Neuronal stem cell (in vitro differentiated cells): ENCODE data around the gene CTNNA3.

ENCODE experiments used
- DNase-seq: peaks from one replicate; pipeline ENCODE4 v3.0.0-alpha.2; 2013; ENCODE audit warnings: low spot score
- H2AFZ ChIP-seq: one replicate; pipeline ENCODE4 v1.6.1; 2013; ENCODE audit warnings: mild to moderate bottlenecking, low read length, inconsistent platforms
- H2AK5ac ChIP-seq: 2 replicates; pipeline ENCODE4 v1.6.1; 2013; ENCODE audit warnings: low read depth, mild to moderate bottlenecking, inconsistent platforms, low read length, moderate library complexity, mixed read lengths
- H2BK120ac ChIP-seq: 2 replicates; pipeline ENCODE4 v1.6.1; 2013; ENCODE audit warnings: low read depth, mild to moderate bottlenecking, inconsistent platforms, low read length, moderate library complexity, mixed read lengths
- H2BK12ac ChIP-seq: one replicate; pipeline ENCODE4 v1.6.1; 2013; ENCODE audit warnings: low read length, inconsistent platforms
- H2BK15ac ChIP-seq: 2 replicates; pipeline ENCODE4 v1.6.1; 2013; ENCODE audit warnings: mild to moderate bottlenecking, low read length, inconsistent platforms, mixed read lengths
- H2BK5ac ChIP-seq: one replicate; pipeline ENCODE4 v1.6.1; 2013; ENCODE audit warnings: inconsistent platforms, mild to moderate bottlenecking, low read length, moderate library complexity
- H3K14ac ChIP-seq: one replicate; pipeline ENCODE4 v1.6.1; 2013; ENCODE audit warnings: low read length, inconsistent platforms
- H3K18ac ChIP-seq: 2 replicates; pipeline ENCODE4 v1.6.1; 2013; ENCODE audit warnings: low read length, inconsistent platforms
- H3K23ac ChIP-seq: 2 replicates; pipeline ENCODE4 v1.6.1; 2013; ENCODE audit warnings: low read depth, mild to moderate bottlenecking, mixed read lengths, low read length, inconsistent platforms; ENCODE audit not compliant: poor library complexity
- H3K27ac ChIP-seq: replicated peaks from 3 replicates; pipeline ENCODE4 v1.5.1; 2013; ENCODE audit warnings: low read length, inconsistent platforms
- H3K27me3 ChIP-seq, 3 experiments: 2 replicates each; pipeline ENCODE4 v1.6.1; 2013; ENCODE audit warnings: low read length in 3 of 3, mild to moderate bottlenecking in 2 of 3, inconsistent platforms in 1 of 3, low read depth in 1 of 3, mixed read lengths in 1 of 3, moderate library complexity in 1 of 3; ENCODE audit not compliant: control insufficient read depth in 3 of 3, insufficient read depth in 3 of 3
- H3K36me3 ChIP-seq, 2 donors: replicated peaks in 1 of 2; 2 replicates each; pipeline ENCODE4 v1.6.1; 2013; ENCODE audit warnings: low read length in 2 of 2; ENCODE audit not compliant: control insufficient read depth in 2 of 2, insufficient read depth in 2 of 2
- H3K4ac ChIP-seq: 2 replicates; pipeline ENCODE4 v1.6.1; 2013; ENCODE audit warnings: inconsistent platforms, mild to moderate bottlenecking, low read length, moderate library complexity
- H3K4me1 ChIP-seq, 2 donors: 1 replicate in 1 of 2; 2 replicates in 1 of 2; pipeline ENCODE4 v1.6.1; 2013; ENCODE audit warnings: low read length in 2 of 2, low read depth in 1 of 2; ENCODE audit not compliant: control insufficient read depth in 2 of 2, insufficient read depth in 1 of 2
- H3K4me2 ChIP-seq: one replicate; pipeline ENCODE4 v1.6.1; 2013; ENCODE audit warnings: mild to moderate bottlenecking, low read length, inconsistent platforms; ENCODE audit not compliant: insufficient read depth, poor library complexity, severe bottlenecking
- H3K4me3 ChIP-seq, 2 donors: 2 replicates each; pipeline ENCODE4 v1.5.1; 2013; ENCODE audit warnings: low read length in 2 of 2, mild to moderate bottlenecking in 2 of 2, inconsistent platforms in 1 of 2, moderate library complexity in 1 of 2
- H3K79me1 ChIP-seq: one replicate; pipeline ENCODE4 v1.6.1; 2013; ENCODE audit warnings: low read depth, mild to moderate bottlenecking, inconsistent platforms, low read length, moderate library complexity
- H3K9ac ChIP-seq: one replicate; pipeline ENCODE4 v1.6.1; 2013; ENCODE audit warnings: mild to moderate bottlenecking, low read depth, low read length, inconsistent platforms; ENCODE audit not compliant: poor library complexity
- H3K9me3 ChIP-seq, 2 donors: replicated peaks in 1 of 2; 2 replicates each; pipeline versions ENCODE3 to v1.6.1; 2013; ENCODE audit warnings: low read length in 2 of 2, mild to moderate bottlenecking in 2 of 2, inconsistent platforms in 1 of 2, low read depth in 1 of 2, mixed read lengths in 1 of 2, moderate library complexity in 1 of 2; ENCODE audit not compliant: control insufficient read depth in 2 of 2, insufficient read depth in 1 of 2
- H4K8ac ChIP-seq: one replicate; pipeline ENCODE4 v1.6.1; 2013; ENCODE audit warnings: low read depth, mild to moderate bottlenecking, inconsistent platforms, low read length, moderate library complexity
- H4K91ac ChIP-seq: one replicate; pipeline ENCODE4 v1.6.1; 2013; ENCODE audit warnings: low read length, low read depth, mild to moderate bottlenecking, inconsistent platforms; ENCODE audit not compliant: poor library complexity
- WGBS, 2 donors: extraction: QIAGEN DNeasy Blood & Tissue Kit; methylation state at CpG; one replicate each; pipeline ENCODE4 v1.1.7; 2013; ENCODE audit warnings: missing lambda C conversion rate in 2 of 2, mixed read lengths in 1 of 2; ENCODE audit not compliant: insufficient read length in 2 of 2, insufficient replicate concordance in 1 of 2; ENCODE audit errors: extremely low coverage in 2 of 2; 5-methylcytosine and 5-hydroxymethylcytosine counted together

CTNNA3 gene

DNA sequence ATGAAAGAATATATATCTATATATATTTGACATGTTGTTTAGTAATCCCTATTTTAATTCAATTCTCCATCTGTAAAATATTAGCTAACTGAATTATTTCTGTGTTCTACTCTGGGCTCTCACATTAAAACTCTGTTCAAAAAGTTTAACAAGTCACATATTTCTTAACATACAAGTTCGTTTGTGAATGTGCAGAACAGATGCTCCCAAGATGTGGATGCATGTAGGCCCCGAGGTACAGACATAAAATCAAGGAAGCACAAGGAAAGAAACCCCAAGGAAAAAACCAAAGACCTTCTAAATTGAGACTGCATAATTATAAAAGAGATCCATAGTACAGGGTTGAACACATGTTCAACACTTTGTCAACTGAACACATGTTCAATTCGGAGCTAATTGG lies 595.0 kb downstream of the CTNNA3 start:
- Histone ChIP-seq H3K9me3 (no peaks in the 10 kb centered on the region), H3K4me2 (no peak overlapping the region), H2BK5ac (no peak overlapping the region), H3K9ac (no peak overlapping the region), H3K4me1 (peaks cover 2 to 7% of the 10 kb centered on the region in 2 donors), H2BK120ac (no peak overlapping the region), H2AK5ac (no peak overlapping the region), H3K4me3 (no peak overlapping the region), H3K36me3 (no peaks in the 10 kb centered on the region), H3K4ac (no peak overlapping the region), H2AFZ (no peak overlapping the region), H4K91ac (no peak overlapping the region), H4K8ac (no peak overlapping the region), H3K18ac (no peak overlapping the region), H3K23ac (no peak overlapping the region), H3K27ac (no peak overlapping the region), H3K79me1 (no peaks in the 10 kb centered on the region), H2BK12ac (no peak overlapping the region), H3K14ac (no peak overlapping the region), H2BK15ac (no peak overlapping the region), H3K27me3 (no peaks in the 10 kb centered on the region)
- DNase-seq, result no peak
- no CpG with 5 or more reads among the region's 3 CpGs for whole genome bisulfite sequencing, 2 donors

DNA sequence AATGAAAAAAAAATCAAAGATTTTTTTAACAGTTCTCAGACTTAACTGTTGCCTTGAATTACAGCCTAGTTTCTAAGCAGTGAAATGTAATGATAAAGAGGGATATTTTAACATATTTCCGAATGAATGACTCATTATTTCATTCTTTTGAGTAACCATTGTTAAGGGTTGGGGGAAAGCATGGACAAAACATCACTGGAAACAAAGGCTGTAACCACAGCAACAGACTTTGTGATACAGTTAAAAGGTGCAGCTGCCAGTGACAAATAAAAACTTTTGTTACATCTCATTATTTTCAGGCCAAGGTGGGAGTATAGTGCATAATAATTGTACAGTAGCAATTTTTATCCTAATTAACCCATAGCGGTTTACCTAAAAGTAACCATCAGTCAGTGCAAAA lies 597.5 kb downstream of the CTNNA3 start:
- Histone ChIP-seq H3K9ac (no peak overlapping the region), H3K4me1 (peaks cover 2 to 7% of the 10 kb centered on the region in 2 donors), H3K4ac (no peak overlapping the region), H3K27me3 (no peaks in the 10 kb centered on the region), H3K4me2 (no peak overlapping the region), H3K23ac (no peak overlapping the region), H2AFZ (no peak overlapping the region), H2BK120ac (no peak overlapping the region), H3K14ac (no peak overlapping the region), H3K27ac (no peak overlapping the region), H2BK5ac (no peak overlapping the region), H3K36me3 (no peaks in the 10 kb centered on the region), H4K8ac (no peak overlapping the region), H3K18ac (no peak overlapping the region), H2AK5ac (no peak overlapping the region), H2BK15ac (no peak overlapping the region), H4K91ac (no peak overlapping the region), H3K9me3 (no peaks in the 10 kb centered on the region), H2BK12ac (no peak overlapping the region), H3K4me3 (no peak overlapping the region), H3K79me1 (no peaks in the 10 kb centered on the region)
- DNase-seq, result peak; percentile 49
- WGBS, 2 donors, result no CpG with 5 or more reads among the region's 2 CpGs

DNA sequence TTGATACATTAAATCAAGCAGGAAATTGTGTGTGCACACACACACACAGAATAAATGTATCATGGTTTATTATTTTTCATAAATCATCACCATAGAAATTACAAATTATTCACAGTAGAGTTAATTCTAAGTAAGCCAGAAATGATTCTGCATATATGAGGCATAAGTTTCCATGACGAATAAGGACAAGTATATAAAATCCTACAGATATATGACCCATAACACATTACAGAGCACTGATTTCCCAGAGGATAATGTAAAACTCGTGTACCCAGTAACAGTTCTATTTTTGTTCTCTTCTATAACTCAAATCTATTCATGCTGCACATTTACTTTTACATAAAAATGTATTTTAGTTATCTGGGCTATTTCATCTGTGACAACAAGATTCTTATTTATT lies 600.5 kb downstream of the CTNNA3 start:
- no peaks in the 10 kb centered on the region for H3K36me3 ChIP-seq

GRCh38 chr10:67088036-67088435 lies 608.0 kb downstream of the CTNNA3 start:
- Histone ChIP-seq H2BK5ac (no peak overlapping the region), H3K4me2 (no peak overlapping the region), H3K36me3 (no peaks in the 10 kb centered on the region), H3K9ac (no peak overlapping the region), H3K4ac (no peak overlapping the region), H3K4me3 (no peak overlapping the region), H3K9me3 (peaks cover 0 to 2% of the 10 kb centered on the region in 2 donors), H2BK15ac (no peak overlapping the region), H3K27ac (no peak overlapping the region), H3K23ac (no peak overlapping the region), H3K14ac (no peak overlapping the region), H3K27me3 (no peaks in the 10 kb centered on the region), H4K91ac (no peak overlapping the region), H2BK12ac (no peak overlapping the region), H4K8ac (no peak overlapping the region), H2AK5ac (no peak overlapping the region), H3K79me1 (no peaks in the 10 kb centered on the region), H3K4me1 (no peaks in the 10 kb centered on the region), H2AFZ (no peak overlapping the region), H2BK120ac (no peak overlapping the region), H3K18ac (no peak overlapping the region)
- no CpG with 5 or more reads among the region's 1 CpG for WGBS, 2 donors
- DNase-seq, result no peak

More for the DNA sequence above, 600.5 kb downstream of the CTNNA3 start:
- no CpG with 5 or more reads among the region's 2 CpGs for WGBS, 2 donors
- no peaks in the 10 kb centered on the region for H3K79me1 ChIP-seq
- no peaks in the 10 kb centered on the region for H3K27me3 ChIP-seq
- H3K14ac ChIP-seq, result no peak overlapping the region
- H3K9ac ChIP-seq, result no peak overlapping the region
- H3K27ac ChIP-seq, result no peak overlapping the region
- H4K91ac ChIP-seq, result no peak overlapping the region
- H2AFZ ChIP-seq, result no peak overlapping the region
- H2BK120ac ChIP-seq, result no peak overlapping the region
- peaks cover 0 to 2% of the 10 kb centered on the region in 2 donors for H3K9me3 ChIP-seq
- no peak overlapping the region for H3K4ac ChIP-seq
- H3K4me2 ChIP-seq, result no peak overlapping the region
- no peak overlapping the region for H2AK5ac ChIP-seq
- no peak overlapping the region for H2BK15ac ChIP-seq
- H3K23ac ChIP-seq, result no peak overlapping the region
- H3K18ac ChIP-seq, result no peak overlapping the region
- H3K4me3 ChIP-seq, result no peak overlapping the region
- H2BK12ac ChIP-seq, result no peak overlapping the region
- H4K8ac ChIP-seq, result no peak overlapping the region
- DNase-seq, result no peak
- peaks cover 2 to 7% of the 10 kb centered on the region in 2 donors for H3K4me1 ChIP-seq
- no peak overlapping the region for H2BK5ac ChIP-seq
